ENCODE measurements around the gene CBLN3.
A peak's percentile ranks its signal among the peaks of the same experiment; 100 is the strongest.

The CBLN3 gene

GRCh38 chr14:24417832-24418491 is 11.5 kb downstream of the CBLN3 start:
- DNase-seq (ENCODE audit: insufficient read length), result no peak
- no peak for FAIRE-seq
- TF ChIP-seq TAF1 (IDR thresholded peaks at IDR 0.05; ENCODE audit: borderline replicate concordance, low read depth, low read length) (no peak), POLR2A (IDR thresholded peaks at IDR 0.05; ENCODE audit: low read depth, low read length) (no peak), POLR2AphosphoS5 (IDR thresholded peaks at IDR 0.05; ENCODE audit: low read depth, low read length) (no peak)

GRCh38 chr14:24416932-24417619 is 12.4 kb downstream of the CBLN3 start:
- FAIRE-seq, result no peak
- DNase-seq (ENCODE audit: insufficient read length), result no peak
- no peak for TF ChIP-seq POLR2AphosphoS5 (IDR thresholded peaks at IDR 0.05; ENCODE audit: low read depth, low read length)
- TF ChIP-seq TAF1 (IDR thresholded peaks at IDR 0.05; ENCODE audit: borderline replicate concordance, low read depth, low read length), result no peak
- no peak for TF ChIP-seq POLR2A (IDR thresholded peaks at IDR 0.05; ENCODE audit: low read depth, low read length)

- no peak for DNase-seq (ENCODE audit: insufficient read length)
- FAIRE-seq, result no peak
- TF ChIP-seq POLR2AphosphoS5 (IDR thresholded peaks at IDR 0.05; ENCODE audit: low read depth, low read length) (no peak), POLR2A (IDR thresholded peaks at IDR 0.05; ENCODE audit: low read depth, low read length) (no peak), TAF1 (IDR thresholded peaks at IDR 0.05; ENCODE audit: borderline replicate concordance, low read depth, low read length) (no peak)
Measured at GRCh38 chr14:24416254-24416931, 13.1 kb downstream of the CBLN3 start.

GRCh38 chr14:24415421-24416253 is 13.8 kb downstream of the CBLN3 start:
- TF ChIP-seq TAF1 (IDR thresholded peaks at IDR 0.05; ENCODE audit: borderline replicate concordance, low read depth, low read length) (no peak), POLR2AphosphoS5 (IDR thresholded peaks at IDR 0.05; ENCODE audit: low read depth, low read length) (no peak), POLR2A (IDR thresholded peaks at IDR 0.05; ENCODE audit: low read depth, low read length) (no peak)
- no peak for DNase-seq (ENCODE audit: insufficient read length)
- no peak for FAIRE-seq

- DNase-seq (ENCODE audit: insufficient read length) (no peak), FAIRE-seq (no peak)
- TF ChIP-seq POLR2AphosphoS5 (IDR thresholded peaks at IDR 0.05; ENCODE audit: low read depth, low read length) (no peak), POLR2A (IDR thresholded peaks at IDR 0.05; ENCODE audit: low read depth, low read length) (no peak), TAF1 (IDR thresholded peaks at IDR 0.05; ENCODE audit: borderline replicate concordance, low read depth, low read length) (no peak)
Measured at GRCh38 chr14:24414732-24415420, 14.6 kb downstream of the CBLN3 start.

GRCh38 chr14:24414077-24414476 is 15.4 kb downstream of the CBLN3 start:
- TF ChIP-seq POLR2AphosphoS5 (IDR thresholded peaks at IDR 0.05; ENCODE audit: low read depth, low read length) (no peak), POLR2A (IDR thresholded peaks at IDR 0.05; ENCODE audit: low read depth, low read length) (no peak), TAF1 (IDR thresholded peaks at IDR 0.05; ENCODE audit: borderline replicate concordance, low read depth, low read length) (no peak)
- DNase-seq (ENCODE audit: insufficient read length) (no peak), FAIRE-seq (no peak)

- DNase-seq (ENCODE audit: insufficient read length) (peak; percentile 58), FAIRE-seq (peak; percentile 33)
- TF ChIP-seq POLR2A (IDR thresholded peaks at IDR 0.05; ENCODE audit: low read depth, low read length) (no peak), POLR2AphosphoS5 (IDR thresholded peaks at IDR 0.05; ENCODE audit: low read depth, low read length) (no peak), TAF1 (IDR thresholded peaks at IDR 0.05; ENCODE audit: borderline replicate concordance, low read depth, low read length) (no peak)
Measured at GRCh38 chr14:24411443-24412389, 17.8 kb downstream of the CBLN3 start.

- no peak for TF ChIP-seq POLR2A (IDR thresholded peaks at IDR 0.05; ENCODE audit: low read depth, low read length)
- TF ChIP-seq TAF1 (IDR thresholded peaks at IDR 0.05; ENCODE audit: borderline replicate concordance, low read depth, low read length), result no peak
- TF ChIP-seq POLR2AphosphoS5 (IDR thresholded peaks at IDR 0.05; ENCODE audit: low read depth, low read length), result no peak
- FAIRE-seq (no peak), DNase-seq (ENCODE audit: insufficient read length) (no peak)
Measured at GRCh38 chr14:24409956-24410355, 19.5 kb downstream of the CBLN3 start.

GRCh38 chr14:24409192-24409591 is 20.3 kb downstream of the CBLN3 start:
- FAIRE-seq (no peak), DNase-seq (ENCODE audit: insufficient read length) (no peak)
- TF ChIP-seq POLR2A (IDR thresholded peaks at IDR 0.05; ENCODE audit: low read depth, low read length) (no peak), TAF1 (IDR thresholded peaks at IDR 0.05; ENCODE audit: borderline replicate concordance, low read depth, low read length) (no peak), POLR2AphosphoS5 (IDR thresholded peaks at IDR 0.05; ENCODE audit: low read depth, low read length) (no peak)

GRCh38 chr14:24408764-24409163 is 20.7 kb downstream of the CBLN3 start:
- DNase-seq (ENCODE audit: insufficient read length) (no peak), FAIRE-seq (no peak)
- no peak for TF ChIP-seq POLR2AphosphoS5 (IDR thresholded peaks at IDR 0.05; ENCODE audit: low read depth, low read length)
- no peak for TF ChIP-seq POLR2A (IDR thresholded peaks at IDR 0.05; ENCODE audit: low read depth, low read length)
- TF ChIP-seq TAF1 (IDR thresholded peaks at IDR 0.05; ENCODE audit: borderline replicate concordance, low read depth, low read length), result no peak
